HFF-Myc (cell line): ENCODE measurements around the gene LRMDA.

Experiments
- DNase-seq: peaks from one replicate; pipeline ENCODE4 v3.0.0-alpha.2; 2011; ENCODE audit warnings: low read depth; ENCODE audit errors: extremely low read depth
- H3K4me3 ChIP-seq: replicated peaks from 2 replicates; pipeline ENCODE4 v1.5.1; 2011; ENCODE audit warnings: low read depth, mild to moderate bottlenecking, control low read depth, low read length
- CTCF ChIP-seq: IDR thresholded peaks from 2 replicates; pipeline ENCODE4 v1.5.1; 2012; ENCODE audit warnings: mild to moderate bottlenecking, low read depth, low read length, control low read depth; ENCODE audit errors: missing control alignments

The LRMDA gene

GRCh38 chr10:76270464-76270863, 839.0 kb downstream of the LRMDA start:
- DNase-seq, result no peak
- H3K4me3 ChIP-seq, result no peak overlapping the region
- no peak for TF ChIP-seq CTCF

GRCh38 chr10:76274933-76275332, 843.5 kb downstream of the LRMDA start:
- DNase-seq, result no peak
- TF ChIP-seq CTCF, result no peak
- H3K4me3 ChIP-seq, result no peak overlapping the region

GRCh38 chr10:76278811-76279460, 847.5 kb downstream of the LRMDA start:
- TF ChIP-seq CTCF, result no peak
- no peak overlapping the region for H3K4me3 ChIP-seq
- DNase-seq, result no peak

GRCh38 chr10:76281659-76282058, 850.2 kb downstream of the LRMDA start:
- TF ChIP-seq CTCF, result no peak
- DNase-seq, result no peak

GRCh38 chr10:76282061-76283025, 850.9 kb downstream of the LRMDA start:
- H3K4me3 ChIP-seq, result no peak overlapping the region
- no peak for TF ChIP-seq CTCF
- no peak for DNase-seq

More at GRCh38 chr10:76281659-76282058, 850.2 kb downstream of the LRMDA start:
- H3K4me3 ChIP-seq, result no peak overlapping the region

GRCh38 chr10:76284351-76284750, 852.9 kb downstream of the LRMDA start:
- H3K4me3 ChIP-seq, result no peak overlapping the region
- no peak for DNase-seq
- TF ChIP-seq CTCF, result no peak
